Mucosa of gallbladder (tissue), 1 donor: Measurements from ENCODE around the gene CA9. TPM values are rescaled to one million over a fixed set of nuclear protein-coding genes. Genes with fewer than 3 reads are reported as not detected.

Experiments used
- DNase-seq: peaks from one replicate; pipeline ENCODE4 v3.0.0-alpha.2; 2020; ENCODE audit warnings: low spot score
- total RNA-seq: library from RNA; stranded (reverse); gene quantifications from one replicate; pipeline ENCODE4 v1.2.1, GENCODE V29; 2021
- donor health status: DM: no; HTN: no; CAD: no.

CA9 gene
- total RNA-seq, 1 donor from 2014 or later = 777 TPM

GRCh38 chr9:35714579-35715252, 41.0 kb downstream of the CA9 start:
- no peak for DNase-seq

- no peak for DNase-seq
Observed at GRCh38 chr9:35716230-35716629, 42.5 kb downstream of the CA9 start.

GRCh38 chr9:35717132-35717870, 43.6 kb downstream of the CA9 start:
- DNase-seq = no peak

GRCh38 chr9:35718721-35719511, 45.2 kb downstream of the CA9 start:
- DNase-seq = no peak

- DNase-seq = no peak
Observed at GRCh38 chr9:35719546-35719945, 45.8 kb downstream of the CA9 start.

- no peak for DNase-seq
Observed at GRCh38 chr9:35723426-35723825, 49.7 kb downstream of the CA9 start.

- no peak for DNase-seq
Observed at GRCh38 chr9:35723908-35724307, 50.2 kb downstream of the CA9 start.

- no peak for DNase-seq
Observed at GRCh38 chr9:35725362-35725761, 51.6 kb downstream of the CA9 start.

GRCh38 chr9:35726931-35727330, 53.2 kb downstream of the CA9 start:
- peak; percentile 33 for DNase-seq

- DNase-seq = no peak
Observed at GRCh38 chr9:35727676-35728040, 53.9 kb downstream of the CA9 start.

- DNase-seq = peak; percentile 70
Observed at GRCh38 chr9:35728041-35728971, 54.6 kb downstream of the CA9 start.

- DNase-seq = no peak
Observed at GRCh38 chr9:35729101-35729500, 55.4 kb downstream of the CA9 start.

- peak; percentile 57 for DNase-seq
Observed at GRCh38 chr9:35729700-35730485, 56.2 kb downstream of the CA9 start.

- DNase-seq = no peak
Observed at GRCh38 chr9:35730486-35730854, 56.7 kb downstream of the CA9 start.

Other genes with a start within 250 kb of the CA9 start
- gene RUSC2, start 183.8 kb upstream of the CA9 start, total RNA-seq = 35.2 TPM
- gene TESK1, start 68.7 kb upstream of the CA9 start, total RNA-seq = 56.9 TPM
- 2.4 TPM for gene CD72, start 55.5 kb upstream of the CA9 start, total RNA-seq
- 2.7 TPM for gene SIT1, start 23.0 kb upstream of the CA9 start, total RNA-seq
- 17,824 TPM for gene RMRP, start 15.9 kb upstream of the CA9 start, total RNA-seq
- 59.2 TPM for gene CCDC107, start 15.6 kb upstream of the CA9 start, total RNA-seq
- gene ARHGEF39, start 8.7 kb upstream of the CA9 start, total RNA-seq = 6.4 TPM
- 1,716 TPM for gene TPM2, start 16.0 kb downstream of the CA9 start, total RNA-seq
- gene TLN1, start 58.3 kb downstream of the CA9 start, total RNA-seq = 482 TPM
- 48.1 TPM for gene CREB3, start 58.7 kb downstream of the CA9 start, total RNA-seq
- 161 TPM for gene GBA2, start 75.3 kb downstream of the CA9 start, total RNA-seq
- gene RGP1, start 75.4 kb downstream of the CA9 start, total RNA-seq = 36.6 TPM
- gene MSMP, start 80.3 kb downstream of the CA9 start, total RNA-seq = 1.1 TPM
- 22.0 TPM for gene NPR2, start 117.7 kb downstream of the CA9 start, total RNA-seq
- 4.6 TPM for gene SPAG8, start 138.3 kb downstream of the CA9 start, total RNA-seq
- gene HINT2, start 141.1 kb downstream of the CA9 start, total RNA-seq = 30.7 TPM
- not detected for gene FAM221B, start 154.8 kb downstream of the CA9 start, total RNA-seq
- 36.2 TPM for gene TMEM8B, start 155.3 kb downstream of the CA9 start, total RNA-seq
- not detected for gene OR13J1, start 196.5 kb downstream of the CA9 start, total RNA-seq
- 2.0 TPM for gene HRCT1, start 232.3 kb downstream of the CA9 start, total RNA-seq
- gene SPAAR, start 235.6 kb downstream of the CA9 start, total RNA-seq = 0.83 TPM